GM19193 (cell line): ENCODE measurements around the gene PIGBOS1.

Experiments
- POLR2A ChIP-seq: IDR thresholded peaks from 4 replicates; pipeline ENCODE4 v1.6.1; 2011; ENCODE audit not compliant: insufficient read depth, insufficient read length; ENCODE audit errors: extremely low read depth

The PIGBOS1 gene

DNA sequence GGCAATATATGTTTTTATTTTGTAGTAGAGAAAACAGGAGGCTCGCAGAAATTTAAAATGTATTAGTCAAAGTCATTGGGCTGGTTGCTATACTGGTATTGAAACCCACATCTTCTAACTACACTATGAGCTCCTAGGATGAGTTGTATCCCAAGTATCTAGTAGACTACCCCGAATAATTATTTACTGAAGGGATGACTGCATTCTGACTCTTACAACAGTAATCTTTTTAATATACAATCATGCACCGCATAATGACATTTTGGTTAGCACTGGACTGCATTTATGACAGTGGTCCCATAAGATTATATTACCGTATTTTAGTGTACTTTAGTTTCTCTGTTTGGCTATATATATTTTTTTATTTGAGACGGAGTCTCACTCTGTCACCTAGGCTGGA, 15.4 kb upstream of the PIGBOS1 start:
- TF ChIP-seq POLR2A: no peak

DNA sequence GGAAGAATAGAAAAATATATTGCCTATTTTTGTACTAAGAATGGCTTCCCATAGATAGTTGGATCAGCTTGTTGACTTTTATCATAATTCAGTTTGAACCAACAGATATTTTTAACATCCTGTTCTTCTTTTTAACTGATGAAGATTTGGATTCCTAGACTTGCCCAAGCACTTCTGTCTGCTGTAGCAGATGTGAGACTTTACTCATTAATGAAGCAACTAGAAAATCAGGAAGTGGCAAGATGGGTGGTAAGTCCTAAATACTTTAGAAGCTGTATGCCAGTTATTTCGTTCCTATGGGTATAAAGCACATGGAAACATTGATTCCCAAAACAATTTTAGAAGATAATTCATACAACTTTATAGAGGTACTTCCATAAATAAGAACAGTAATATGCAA, 8.5 kb upstream of the PIGBOS1 start:
- TF ChIP-seq POLR2A: no peak

DNA sequence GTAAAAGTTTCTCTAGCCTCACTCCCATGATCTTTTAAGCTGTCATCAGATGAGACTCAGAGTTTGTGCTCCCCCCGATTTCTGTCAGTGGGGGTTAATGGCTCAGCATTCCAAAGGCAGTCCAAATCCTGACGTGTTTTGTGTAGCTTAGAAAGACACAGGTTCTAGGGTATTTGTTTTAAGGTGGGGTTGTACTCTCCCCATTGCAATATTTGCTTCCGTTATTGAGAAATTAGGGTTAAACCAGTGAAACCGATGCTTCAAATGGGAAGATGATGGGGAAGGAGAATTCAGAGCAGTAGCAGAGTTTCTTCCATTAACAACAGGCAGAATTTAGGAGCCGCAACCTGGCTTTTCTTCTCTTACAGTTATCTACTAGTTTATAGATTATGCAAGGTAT, 3.5 kb upstream of the PIGBOS1 start:
- no peak for TF ChIP-seq POLR2A

DNA sequence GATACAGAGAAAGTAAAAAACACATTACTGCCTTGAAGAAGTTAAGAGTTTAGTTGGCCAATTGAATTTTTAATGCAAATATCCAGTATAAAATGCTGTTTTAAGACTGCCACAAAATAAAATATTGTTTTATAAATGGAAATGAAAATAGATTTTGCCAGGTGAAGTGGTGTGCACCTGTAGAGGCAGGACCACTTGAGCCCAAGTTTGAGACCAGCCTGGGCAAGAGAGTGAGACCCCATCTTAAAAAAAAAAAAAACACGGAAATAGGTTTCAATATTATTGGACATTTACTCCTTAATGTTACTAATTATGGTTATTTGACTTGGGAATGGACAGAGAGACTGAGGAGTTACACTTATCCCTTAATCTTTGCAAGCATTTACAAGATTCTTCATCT, 2.0 kb upstream of the PIGBOS1 start:
- TF ChIP-seq POLR2A: no peak

DNA sequence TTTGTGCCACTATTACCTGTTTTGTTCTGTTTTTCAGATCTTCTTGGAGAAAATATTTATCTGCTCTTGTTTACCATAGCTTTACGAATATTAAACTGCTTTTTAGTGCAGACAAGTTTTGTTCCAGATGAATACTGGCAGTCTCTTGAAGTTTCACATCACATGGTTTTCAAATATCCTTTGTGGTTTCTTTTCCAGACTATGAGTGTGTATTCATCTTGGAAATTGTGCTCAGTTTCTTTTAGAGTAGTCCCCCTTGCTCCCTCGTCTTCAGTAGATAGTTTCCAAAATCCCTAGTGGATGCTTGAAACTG, 1.3 kb upstream of the PIGBOS1 start:
- TF ChIP-seq POLR2A: no peak

DNA sequence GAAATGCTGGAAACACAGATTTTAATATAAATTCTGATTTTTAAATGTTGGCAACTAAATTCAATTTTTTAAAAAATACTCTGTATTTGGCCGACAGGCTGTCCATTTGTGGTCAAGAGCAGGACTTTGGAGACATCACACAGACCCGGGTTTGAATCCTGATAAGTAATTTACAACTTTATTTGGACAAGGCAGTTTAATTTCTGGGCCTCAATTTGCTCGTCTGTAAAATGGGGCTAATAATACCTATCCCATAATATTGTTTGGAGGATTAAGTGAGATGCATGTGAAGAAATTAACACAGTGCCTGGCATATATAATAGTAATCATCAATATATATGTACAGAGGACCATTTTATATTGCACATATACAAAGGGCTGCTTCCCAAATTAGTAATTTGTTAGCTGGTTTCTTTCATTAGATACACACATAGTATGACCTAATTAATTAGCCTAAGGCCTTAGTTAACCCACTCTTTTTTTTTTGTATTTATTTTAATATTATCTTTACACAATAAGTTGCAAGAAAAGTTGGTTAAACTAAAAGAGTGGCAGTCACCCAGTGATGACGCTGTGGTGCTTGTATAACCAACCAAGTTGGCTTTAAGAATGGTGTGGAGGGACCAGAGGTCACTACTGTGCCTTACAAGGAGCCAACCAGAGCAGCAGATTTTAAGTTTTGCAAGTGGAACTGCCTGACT, 764 bp upstream of the PIGBOS1 start:
- no peak for TF ChIP-seq POLR2A

DNA sequence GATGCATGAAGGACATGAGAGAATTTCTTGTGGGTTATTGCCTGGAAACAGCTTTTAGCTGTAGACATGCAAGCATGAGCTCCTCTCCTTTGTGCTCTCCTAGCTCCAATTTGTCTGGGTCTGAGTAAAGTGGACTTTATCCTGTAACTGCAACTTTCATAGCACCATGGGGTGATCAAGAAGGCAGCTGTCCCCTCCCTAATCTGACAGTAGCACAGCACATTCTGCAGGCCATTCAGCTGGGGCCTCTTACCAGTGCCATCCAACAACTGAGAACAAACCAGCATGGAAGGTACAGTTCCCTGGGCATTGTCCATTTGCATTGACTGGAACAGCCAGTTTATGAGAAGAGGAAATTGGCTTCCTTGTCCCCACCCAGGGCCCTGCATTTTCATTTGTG, 21.6 kb downstream of the PIGBOS1 start:
- no peak for TF ChIP-seq POLR2A

DNA sequence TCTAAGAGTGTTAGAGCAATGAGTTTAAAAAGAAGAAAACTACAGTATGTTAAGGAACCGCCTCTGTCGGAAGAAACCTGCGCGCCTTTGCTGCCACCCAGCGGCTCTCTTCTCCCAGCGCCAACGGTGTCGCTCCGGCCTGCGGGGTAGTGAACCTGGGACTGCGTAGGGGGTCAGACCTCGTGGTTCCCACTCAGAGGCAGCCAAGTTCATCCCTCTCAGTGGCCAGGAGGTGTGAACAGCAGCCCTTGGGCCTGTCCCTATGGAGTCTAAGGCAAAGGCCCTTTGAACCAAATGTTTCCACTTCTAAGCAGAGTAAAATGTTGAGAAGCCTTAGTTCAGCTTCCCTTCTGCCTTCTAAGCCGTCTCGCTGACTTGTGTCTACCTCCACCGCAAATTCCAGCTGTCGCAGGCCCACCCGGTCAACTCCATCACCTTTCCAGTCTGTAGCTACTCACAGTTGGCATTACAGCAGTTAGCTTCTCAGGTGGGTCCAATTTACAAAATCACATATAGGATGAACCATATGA, 28.3 kb downstream of the PIGBOS1 start:
- TF ChIP-seq POLR2A: no peak

DNA sequence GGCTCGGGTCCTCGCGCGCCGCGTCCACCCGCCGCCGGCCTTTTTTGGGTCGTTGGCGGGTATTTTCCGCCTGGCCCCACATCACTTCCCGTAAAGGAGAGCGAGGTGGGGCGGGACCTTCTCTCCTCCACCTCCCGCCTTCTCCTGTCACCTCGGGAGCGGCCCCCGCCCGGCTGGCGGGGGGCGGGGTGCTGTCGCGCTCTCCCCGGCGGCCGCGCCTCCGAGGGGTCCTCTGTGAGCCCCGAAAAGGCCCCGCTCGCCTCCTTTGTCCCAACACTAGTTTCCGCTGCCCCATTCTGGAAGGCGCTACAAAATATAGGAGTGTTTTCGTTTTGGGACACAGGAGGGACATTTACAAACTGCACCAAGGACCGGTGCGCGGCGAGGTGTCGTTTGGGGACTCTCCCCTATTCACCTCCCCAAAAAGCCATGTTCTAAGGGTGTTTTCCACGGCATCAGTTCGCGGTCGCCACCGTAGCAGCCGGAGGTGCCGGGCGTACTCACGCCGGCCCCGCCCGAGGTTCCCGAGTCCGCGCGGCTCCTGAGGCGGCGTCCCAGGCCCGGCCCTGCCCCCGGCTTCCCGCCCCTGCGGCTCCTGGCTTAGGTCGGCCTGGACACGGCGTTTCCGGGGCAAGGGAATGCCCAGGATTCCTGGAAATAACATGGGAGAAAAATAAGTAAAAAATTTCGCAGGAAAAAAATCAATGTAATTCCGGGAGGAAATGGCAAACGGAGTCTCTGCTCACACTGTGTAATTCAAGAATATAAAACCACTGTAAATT, 29.0 kb downstream of the PIGBOS1 start, which contains the start of gene RAB27A:
TSS of gene RAB27A (minus strand) at position 68 of the 782 bp plus-strand sequence. CDS start 54,879 bp downstream, outside the sequence.
- peak; percentile 21 for TF ChIP-seq POLR2A

DNA sequence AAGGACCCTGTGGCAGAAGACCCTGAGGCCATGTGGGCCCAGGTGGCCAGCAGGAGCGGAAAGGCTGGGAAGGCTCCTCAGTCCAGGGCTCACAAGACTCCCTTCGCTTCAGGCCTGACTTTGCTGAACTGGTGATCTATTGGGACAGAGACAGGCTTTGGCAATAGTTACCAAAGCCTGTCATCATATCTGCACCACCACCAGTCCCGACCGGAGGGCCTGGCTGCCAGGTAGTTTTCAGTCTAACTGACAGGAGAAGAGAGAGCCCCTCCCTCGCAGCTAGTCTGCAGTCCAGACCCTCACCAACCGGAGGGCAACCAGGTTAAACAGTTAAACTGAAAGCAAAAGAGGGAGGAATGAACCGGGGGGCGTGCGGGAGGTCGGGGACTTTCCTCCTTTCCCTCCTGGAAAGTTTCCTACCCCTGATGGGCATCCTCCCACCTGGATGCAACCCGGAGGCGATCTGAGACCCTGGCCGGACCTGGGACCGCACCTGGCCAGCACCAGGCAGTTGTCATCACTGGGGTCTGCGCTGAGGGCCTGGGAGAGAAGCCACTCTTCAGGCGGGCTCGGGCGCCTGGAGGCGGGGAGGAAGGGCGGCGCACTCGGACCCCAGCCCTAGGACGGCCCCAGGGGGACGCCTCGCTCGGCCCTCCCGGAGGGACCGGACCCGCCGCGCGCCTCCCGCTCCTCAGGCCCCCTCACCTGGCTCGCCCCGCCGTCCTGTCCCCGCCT, 29.7 kb downstream of the PIGBOS1 start:
- no peak for TF ChIP-seq POLR2A

DNA sequence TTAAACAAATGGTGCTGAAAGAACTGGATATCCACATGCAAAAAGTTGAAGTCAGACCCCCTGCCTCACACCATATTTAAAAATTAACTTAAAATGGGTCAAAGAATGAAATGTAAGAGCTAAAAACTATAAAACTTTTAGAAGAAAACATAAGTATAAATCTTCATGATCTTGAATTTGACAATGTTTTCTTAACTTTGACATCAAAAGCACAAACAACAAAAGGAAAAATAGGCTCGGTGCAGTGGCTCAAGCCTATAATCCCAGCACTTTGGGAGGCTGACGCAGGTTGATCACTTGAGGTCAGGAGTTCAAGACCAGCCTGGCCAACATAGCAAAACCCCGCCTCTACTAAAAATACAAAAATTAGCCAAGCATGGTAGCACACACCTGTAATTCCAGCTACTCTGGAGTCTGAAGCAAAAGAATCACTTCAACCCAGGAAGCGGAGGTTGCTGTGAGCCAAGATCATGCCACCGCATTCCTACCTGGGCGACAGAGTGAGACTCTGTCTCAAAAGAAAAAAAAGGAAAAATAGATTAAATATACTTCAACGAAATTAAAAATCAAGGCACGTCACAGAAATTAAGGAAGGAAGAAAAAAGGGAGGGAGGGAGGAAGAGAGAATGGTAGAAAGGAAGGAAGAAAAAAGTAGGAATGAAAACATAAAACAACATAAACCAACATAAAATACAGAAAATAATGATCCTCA, 30.8 kb downstream of the PIGBOS1 start:
- no peak for TF ChIP-seq POLR2A

DNA sequence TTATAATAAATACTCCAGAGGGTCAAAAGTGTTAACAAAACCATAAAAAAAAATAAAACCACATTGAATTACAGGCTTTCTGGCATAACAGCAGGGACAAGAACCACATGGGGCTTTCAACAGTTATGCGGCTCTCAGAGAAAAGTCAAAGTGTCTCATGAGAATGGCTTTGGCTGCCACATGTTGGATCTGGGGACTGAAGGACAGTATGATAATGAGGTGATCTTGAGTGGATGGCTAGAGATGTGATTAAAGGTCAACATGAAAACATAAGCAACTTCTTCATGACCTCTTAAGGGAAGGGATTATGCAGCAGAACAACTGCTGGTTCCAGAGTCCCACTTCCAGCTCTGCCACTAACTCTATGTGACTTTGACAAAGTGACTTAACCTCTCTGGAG, 34.5 kb downstream of the PIGBOS1 start:
- no peak for TF ChIP-seq POLR2A

DNA sequence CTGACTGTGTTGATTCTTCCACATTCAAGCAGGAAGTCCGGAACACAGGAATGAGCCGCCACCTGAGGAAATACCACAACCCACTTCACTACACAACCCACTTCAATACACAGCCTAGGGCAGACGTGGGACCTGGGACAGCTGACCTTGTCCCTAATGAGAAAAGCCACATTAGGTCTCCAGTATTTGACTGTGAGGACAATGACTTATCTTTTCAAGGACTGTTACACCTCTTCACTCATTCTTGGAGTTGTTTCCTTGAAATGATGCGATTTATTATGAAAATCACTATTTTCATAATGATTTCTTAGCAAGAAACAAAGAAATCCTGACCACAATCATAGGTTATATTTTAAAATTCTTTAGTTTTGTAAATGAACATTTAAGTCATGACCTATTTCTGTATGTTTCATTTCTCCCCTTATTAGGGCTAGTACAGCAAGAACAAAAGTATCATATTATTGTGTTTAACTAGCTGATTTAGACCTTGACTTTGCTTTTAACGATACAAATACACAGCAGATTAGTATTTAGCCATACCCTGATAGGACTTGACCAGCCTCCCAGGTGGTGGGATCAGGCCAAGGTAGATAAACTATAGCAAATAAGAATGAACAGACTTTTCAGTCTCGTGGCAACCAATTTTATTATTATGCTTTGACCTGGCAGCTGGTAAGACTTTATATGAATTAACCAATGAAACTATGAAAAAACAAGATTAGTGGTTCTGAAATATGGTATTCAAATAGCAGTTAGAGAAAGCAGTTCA, 35.4 kb downstream of the PIGBOS1 start:
- TF ChIP-seq POLR2A: no peak

DNA sequence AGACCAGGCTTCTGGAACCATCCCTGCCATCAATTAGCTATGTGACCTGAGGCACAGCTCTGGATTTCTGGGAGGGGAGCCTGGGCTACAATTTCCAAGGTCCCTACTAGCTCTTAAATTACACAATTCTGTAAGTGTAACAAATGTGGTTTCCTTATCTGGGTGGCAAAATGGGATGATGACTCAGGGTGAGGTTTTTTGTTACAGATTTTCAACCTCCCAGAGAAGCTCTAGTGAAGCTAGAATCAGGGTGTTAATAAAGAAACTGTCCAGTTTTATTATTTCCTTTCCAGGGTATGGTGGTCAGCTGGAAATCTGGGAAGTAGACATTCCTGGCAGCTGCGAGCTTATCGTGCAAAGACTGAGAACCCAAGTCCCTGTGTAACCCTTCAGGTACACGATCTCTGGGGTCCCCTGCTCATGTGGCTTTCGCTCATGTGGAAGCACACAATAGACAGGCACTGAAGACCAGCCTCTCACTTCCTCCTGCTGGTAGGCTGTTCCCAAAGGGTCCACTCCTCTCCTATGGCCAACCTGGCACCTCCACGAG, 36.6 kb downstream of the PIGBOS1 start:
- TF ChIP-seq POLR2A: no peak
